ENCODE results near the gene MAGI2. TPM values are rescaled to one million over a fixed set of nuclear protein-coding genes. Genes with fewer than 3 reads are reported as not detected.
A peak's percentile ranks its signal among the peaks of the same experiment; 100 is the strongest.
"Not testable (repeated sequence)": the region's sequence is repeated elsewhere in the genome, so short reads cannot be mapped to it uniquely, and the experiment has no call there.

Gene MAGI2
- total RNA-seq, 1 donor from 2014 or later = 5.8 TPM

DNA sequence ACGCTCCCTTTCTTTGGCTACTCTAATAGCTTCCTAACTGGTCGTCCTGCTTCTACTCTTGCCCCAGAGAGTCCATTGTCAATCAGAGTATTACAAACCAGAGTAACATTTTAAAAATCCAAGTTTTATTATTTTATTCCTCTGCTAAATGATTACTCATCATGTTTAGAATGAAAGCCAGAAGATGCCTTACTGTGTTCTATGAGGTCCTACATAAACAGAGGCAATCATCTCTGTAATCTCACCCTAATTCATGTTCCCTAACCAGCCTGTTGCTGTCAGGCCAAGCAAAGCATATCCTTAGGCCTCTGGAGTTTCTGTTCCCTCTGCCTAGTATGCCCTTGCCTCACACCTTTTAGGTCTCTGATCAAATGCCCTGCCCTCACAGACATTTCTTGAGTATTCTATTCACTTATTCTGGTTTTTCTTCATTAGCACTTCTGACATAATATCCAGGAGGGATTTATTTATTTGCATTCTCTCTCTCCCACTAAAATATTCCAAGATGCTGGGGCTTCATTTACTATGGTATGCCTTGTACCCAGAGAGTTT, 1157.3 kb downstream of the MAGI2 start:
- TF ChIP-seq, protein P1, sequence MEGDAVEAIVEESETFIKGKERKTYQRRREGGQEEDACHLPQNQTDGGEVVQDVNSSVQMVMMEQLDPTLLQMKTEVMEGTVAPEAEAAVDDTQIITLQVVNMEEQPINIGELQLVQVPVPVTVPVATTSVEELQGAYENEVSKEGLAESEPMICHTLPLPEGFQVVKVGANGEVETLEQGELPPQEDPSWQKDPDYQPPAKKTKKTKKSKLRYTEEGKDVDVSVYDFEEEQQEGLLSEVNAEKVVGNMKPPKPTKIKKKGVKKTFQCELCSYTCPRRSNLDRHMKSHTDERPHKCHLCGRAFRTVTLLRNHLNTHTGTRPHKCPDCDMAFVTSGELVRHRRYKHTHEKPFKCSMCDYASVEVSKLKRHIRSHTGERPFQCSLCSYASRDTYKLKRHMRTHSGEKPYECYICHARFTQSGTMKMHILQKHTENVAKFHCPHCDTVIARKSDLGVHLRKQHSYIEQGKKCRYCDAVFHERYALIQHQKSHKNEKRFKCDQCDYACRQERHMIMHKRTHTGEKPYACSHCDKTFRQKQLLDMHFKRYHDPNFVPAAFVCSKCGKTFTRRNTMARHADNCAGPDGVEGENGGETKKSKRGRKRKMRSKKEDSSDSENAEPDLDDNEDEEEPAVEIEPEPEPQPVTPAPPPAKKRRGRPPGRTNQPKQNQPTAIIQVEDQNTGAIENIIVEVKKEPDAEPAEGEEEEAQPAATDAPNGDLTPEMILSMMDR (IDR thresholded peaks at IDR 0.05) = no peak
- H3K27me3 Mint-ChIP-seq (ENCODE audit: low read depth) = no peaks in the 10 kb centered on the region
- H3K27ac Mint-ChIP-seq (ENCODE audit: unreplicated experiment) = peak overlapping the region; percentile 66
- H3K9me3 Mint-ChIP-seq (ENCODE audit: low read depth) = peaks cover 7% of the 10 kb centered on the region
- H3K4me3 Mint-ChIP-seq (ENCODE audit: unreplicated experiment) = no peak overlapping the region
- no peak for DNase-seq (ENCODE audit: low spot score)
- peaks cover 36% of the 10 kb centered on the region for H3K4me1 Mint-ChIP-seq (ENCODE audit: low read depth)
- H3K36me3 Mint-ChIP-seq (ENCODE audit: low read depth) = no peaks in the 10 kb centered on the region

DNA sequence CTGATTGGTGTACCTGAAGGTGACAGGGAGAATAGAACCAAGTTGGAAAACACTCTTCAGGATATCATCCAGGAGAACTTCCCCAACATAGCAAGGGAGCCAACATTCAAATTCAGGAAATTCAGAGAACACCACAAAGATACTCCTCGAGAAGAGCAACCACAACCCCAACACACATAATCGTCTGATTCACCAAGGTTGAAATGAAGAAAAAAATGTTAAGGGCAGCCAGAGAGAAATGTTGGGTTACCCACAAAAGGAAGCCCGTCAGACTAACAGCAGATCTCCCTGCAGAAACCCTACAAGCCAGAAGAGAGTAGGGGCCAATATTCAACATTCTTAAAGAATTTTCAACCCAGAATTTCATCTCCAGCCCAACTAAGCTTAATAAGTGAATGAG, 1164.0 kb downstream of the MAGI2 start:
- H3K36me3 Mint-ChIP-seq (ENCODE audit: low read depth); DNase-seq (ENCODE audit: low spot score); H3K27ac Mint-ChIP-seq (ENCODE audit: unreplicated experiment); H3K27me3 Mint-ChIP-seq (ENCODE audit: low read depth); H3K4me1 Mint-ChIP-seq (ENCODE audit: low read depth); H3K4me3 Mint-ChIP-seq (ENCODE audit: unreplicated experiment): not testable (repeated sequence)
- peaks cover 17% of the 10 kb centered on the region for H3K9me3 Mint-ChIP-seq (ENCODE audit: low read depth)

DNA sequence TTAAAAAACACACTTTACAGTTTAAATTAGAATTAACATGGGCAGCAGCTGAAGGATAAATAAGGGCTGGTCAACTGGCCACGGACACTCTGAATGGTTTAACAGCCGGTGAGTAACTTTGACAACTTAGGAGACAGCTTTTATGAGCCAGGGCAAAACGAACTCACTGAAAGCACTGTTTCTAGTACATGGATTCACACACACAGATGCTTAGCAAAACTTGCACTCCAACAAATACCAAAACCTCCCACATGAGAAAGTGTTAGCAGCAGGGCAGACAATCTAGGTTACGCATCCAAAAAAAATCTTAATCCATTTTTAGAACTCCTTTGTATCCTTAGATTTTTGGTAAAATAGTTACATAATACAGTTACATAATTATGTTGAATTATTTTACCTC, 1168.5 kb downstream of the MAGI2 start:
- DNase-seq (ENCODE audit: low spot score) = no peak
- H3K4me3 Mint-ChIP-seq (ENCODE audit: unreplicated experiment) = no peak overlapping the region
- TF ChIP-seq, protein P1 (IDR thresholded peaks at IDR 0.05) = no peak
- H3K9me3 Mint-ChIP-seq (ENCODE audit: low read depth) = peaks cover 4% of the 10 kb centered on the region
- no peak overlapping the region for H3K27ac Mint-ChIP-seq (ENCODE audit: unreplicated experiment)
- peaks cover 1% of the 10 kb centered on the region for H3K36me3 Mint-ChIP-seq (ENCODE audit: low read depth)
- H3K4me1 Mint-ChIP-seq (ENCODE audit: low read depth) = peaks cover 6% of the 10 kb centered on the region
- no peaks in the 10 kb centered on the region for H3K27me3 Mint-ChIP-seq (ENCODE audit: low read depth)

DNA sequence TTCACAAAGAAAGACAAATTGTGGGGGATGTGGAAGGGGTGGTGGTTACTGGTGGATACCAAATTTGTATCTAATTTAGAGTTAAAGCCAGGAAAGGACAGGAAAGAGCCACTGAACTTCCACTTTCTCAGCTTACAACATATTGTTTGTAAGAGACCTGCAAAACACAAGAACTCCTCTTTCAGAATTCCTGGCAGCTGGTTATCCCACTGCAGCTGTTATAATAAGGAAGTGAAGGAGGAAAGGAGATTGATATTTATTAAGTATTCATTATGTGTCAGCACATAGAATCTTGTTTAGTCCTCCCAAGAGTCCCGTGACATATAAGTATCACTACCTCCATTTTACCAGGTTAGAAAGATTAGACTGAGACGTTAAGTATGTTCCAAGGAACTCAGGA, 1173.2 kb downstream of the MAGI2 start:
- Mint-ChIP-seq H3K9me3 (ENCODE audit: low read depth) (no peaks in the 10 kb centered on the region), H3K27ac (ENCODE audit: unreplicated experiment) (no peak overlapping the region), H3K36me3 (ENCODE audit: low read depth) (no peaks in the 10 kb centered on the region), H3K4me3 (ENCODE audit: unreplicated experiment) (no peak overlapping the region), H3K4me1 (ENCODE audit: low read depth) (peaks cover 16% of the 10 kb centered on the region), H3K27me3 (ENCODE audit: low read depth) (no peaks in the 10 kb centered on the region)
- TF ChIP-seq, protein P1 (IDR thresholded peaks at IDR 0.05) = no peak
- no peak for DNase-seq (ENCODE audit: low spot score)

DNA sequence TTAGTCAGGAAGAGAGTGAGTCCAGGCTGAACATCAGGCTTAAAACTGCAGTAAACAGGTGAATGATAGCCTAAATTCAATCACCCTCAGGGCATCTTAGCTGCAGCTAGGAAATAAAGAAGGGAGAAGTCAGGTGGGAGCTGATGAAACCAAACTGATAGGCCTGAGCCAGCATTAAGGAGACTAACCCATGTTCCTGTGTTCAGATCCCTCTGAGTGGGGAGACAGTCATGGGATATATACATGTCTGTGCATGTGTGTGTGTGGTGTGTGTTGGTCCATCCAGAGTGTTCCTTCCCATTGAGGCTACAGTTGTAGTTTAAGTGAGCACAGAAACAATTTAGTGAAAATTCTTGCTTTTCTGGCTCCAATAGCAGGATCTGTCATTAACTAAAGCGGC, 1174.0 kb downstream of the MAGI2 start:
- no peak for DNase-seq (ENCODE audit: low spot score)
- Mint-ChIP-seq H3K4me3 (ENCODE audit: unreplicated experiment) (no peak overlapping the region), H3K27me3 (ENCODE audit: low read depth) (no peaks in the 10 kb centered on the region), H3K9me3 (ENCODE audit: low read depth) (no peaks in the 10 kb centered on the region), H3K4me1 (ENCODE audit: low read depth) (peaks cover 10% of the 10 kb centered on the region), H3K27ac (ENCODE audit: unreplicated experiment) (peak overlapping the region; percentile 71), H3K36me3 (ENCODE audit: low read depth) (no peaks in the 10 kb centered on the region)
- TF ChIP-seq, protein P1 (IDR thresholded peaks at IDR 0.05) = no peak

DNA sequence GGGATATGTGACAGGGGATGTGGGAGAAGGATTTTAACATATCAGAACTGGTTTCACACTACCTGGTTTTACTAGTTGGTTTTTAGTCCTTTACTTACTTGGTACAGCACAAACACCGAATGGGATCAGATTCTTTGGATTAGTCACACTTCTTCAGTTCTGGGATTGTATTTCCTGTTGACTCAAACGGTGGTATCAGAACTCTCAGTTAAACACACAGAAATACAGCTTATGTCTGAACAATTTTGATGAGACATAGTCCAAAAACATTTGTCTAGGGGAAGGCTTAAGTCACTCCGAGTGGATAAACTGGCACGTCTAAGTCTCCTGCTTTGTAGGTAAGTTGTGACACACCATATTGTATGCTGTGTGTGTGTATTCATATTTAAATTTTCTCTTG, 1174.4 kb downstream of the MAGI2 start:
- Mint-ChIP-seq H3K4me1 (ENCODE audit: low read depth) (peaks cover 10% of the 10 kb centered on the region), H3K27me3 (ENCODE audit: low read depth) (no peaks in the 10 kb centered on the region), H3K4me3 (ENCODE audit: unreplicated experiment) (no peak overlapping the region), H3K9me3 (ENCODE audit: low read depth) (no peaks in the 10 kb centered on the region), H3K27ac (ENCODE audit: unreplicated experiment) (peak overlapping the region; percentile 71), H3K36me3 (ENCODE audit: low read depth) (no peaks in the 10 kb centered on the region)
- TF ChIP-seq, protein P1 (IDR thresholded peaks at IDR 0.05) = no peak
- no peak for DNase-seq (ENCODE audit: low spot score)

Data from chondrocyte (in vitro differentiated cells).